HG02973 (cell line): ENCODE results near the gene CAPN13.

Experiments
- ATAC-seq: cut with Tn5 transposase; IDR thresholded peaks from one replicate; pipeline ENCODE4 v1.9.1; 2021; ENCODE audit warnings: moderate library complexity; ENCODE audit not compliant: unreplicated experiment

Gene CAPN13

GRCh38 chr2:30730736-30731647, 76.3 kb downstream of the CAPN13 start:
- ATAC-seq: no peak

GRCh38 chr2:30729031-30729430, 78.2 kb downstream of the CAPN13 start:
- no peak for ATAC-seq

- ATAC-seq: no peak
Observed at GRCh38 chr2:30722936-30723725, 84.1 kb downstream of the CAPN13 start.

GRCh38 chr2:30721668-30722647, 85.3 kb downstream of the CAPN13 start:
- ATAC-seq: no peak

GRCh38 chr2:30721241-30721640, 86.0 kb downstream of the CAPN13 start:
- no peak for ATAC-seq

GRCh38 chr2:30717081-30717650, 90.1 kb downstream of the CAPN13 start:
- no peak for ATAC-seq

- ATAC-seq: no peak
Observed at GRCh38 chr2:30716123-30716900, 90.9 kb downstream of the CAPN13 start.

- ATAC-seq: no peak
Observed at GRCh38 chr2:30714811-30715709, 92.2 kb downstream of the CAPN13 start.

GRCh38 chr2:30713698-30714097, 93.5 kb downstream of the CAPN13 start:
- peak; percentile 4 for ATAC-seq

GRCh38 chr2:30711646-30712085, 95.6 kb downstream of the CAPN13 start:
- ATAC-seq: peak; percentile 78

- ATAC-seq: no peak
Observed at GRCh38 chr2:30710461-30710860, 96.8 kb downstream of the CAPN13 start.

- ATAC-seq: no peak
Observed at GRCh38 chr2:30710016-30710415, 97.2 kb downstream of the CAPN13 start.

GRCh38 chr2:30709516-30709915, 97.7 kb downstream of the CAPN13 start:
- no peak for ATAC-seq

- ATAC-seq: no peak
Observed at GRCh38 chr2:30708491-30709290, 98.6 kb downstream of the CAPN13 start.

GRCh38 chr2:30707304-30707903, 99.8 kb downstream of the CAPN13 start:
- ATAC-seq: no peak

GRCh38 chr2:30706534-30707303, 100.5 kb downstream of the CAPN13 start:
- peak; percentile 48 for ATAC-seq
